Measurements from ENCODE around the gene HECTD4. TPM values are rescaled to one million over a fixed set of nuclear protein-coding genes. Genes with fewer than 3 reads are reported as not detected.

Gene HECTD4
- total RNA-seq, 1 donor = 29.0 TPM

- Histone ChIP-seq H4K20me1 (ENCODE audit: insufficient read depth, low read length) (no peaks in the 10 kb centered on the region), H3K4me3 (ENCODE audit: insufficient read depth, low read length) (no peak overlapping the region), H2AFZ (ENCODE audit: low read length) (no peak overlapping the region), H3K27me3 (ENCODE audit: insufficient read depth, low read length) (no peaks in the 10 kb centered on the region), H3K27ac (ENCODE audit: low read depth, low read length) (no peak overlapping the region), H3K36me3 (ENCODE audit: insufficient read depth, low read length) (no peaks in the 10 kb centered on the region), H3K4me1 (ENCODE audit: insufficient read depth, low read length) (peaks cover 9% of the 10 kb centered on the region), H3K4me2 (ENCODE audit: insufficient read depth, low read length) (no peak overlapping the region), H3K79me2 (ENCODE audit: insufficient read depth, low read length) (no peaks in the 10 kb centered on the region), H3K9me3 (ENCODE audit: low read depth, low read length) (no peaks in the 10 kb centered on the region)
- DNase-seq (ENCODE audit: insufficient read length, low spot score, missing footprints) = no peak
- TF ChIP-seq CTCF (IDR thresholded peaks at IDR 0.05; ENCODE audit: extremely low read depth, low read depth, low read length) = no peak
Observed at GRCh38 chr12:112389228-112389627, 7.0 kb upstream of the HECTD4 start.

GRCh38 chr12:112386726-112387125 is 4.5 kb upstream of the HECTD4 start:
- Histone ChIP-seq H3K79me2 (ENCODE audit: insufficient read depth, low read length) (peaks cover 3% of the 10 kb centered on the region), H4K20me1 (ENCODE audit: insufficient read depth, low read length) (no peaks in the 10 kb centered on the region), H3K4me2 (ENCODE audit: insufficient read depth, low read length) (peak overlapping the region; percentile 78), H3K27me3 (ENCODE audit: insufficient read depth, low read length) (no peaks in the 10 kb centered on the region), H3K4me1 (ENCODE audit: insufficient read depth, low read length) (peaks cover 12% of the 10 kb centered on the region), H3K36me3 (ENCODE audit: insufficient read depth, low read length) (no peaks in the 10 kb centered on the region), H3K27ac (ENCODE audit: low read depth, low read length) (peak overlapping the region; percentile 65), H3K9me3 (ENCODE audit: low read depth, low read length) (no peaks in the 10 kb centered on the region), H2AFZ (ENCODE audit: low read length) (peak overlapping the region; percentile 86), H3K4me3 (ENCODE audit: insufficient read depth, low read length) (no peak overlapping the region)
- peak; percentile 76 for DNase-seq (ENCODE audit: insufficient read length, low spot score, missing footprints)
- no peak for TF ChIP-seq CTCF (IDR thresholded peaks at IDR 0.05; ENCODE audit: extremely low read depth, low read depth, low read length)

- Histone ChIP-seq H3K27ac (ENCODE audit: low read depth, low read length) (peak overlapping the region; percentile 41), H3K27me3 (ENCODE audit: insufficient read depth, low read length) (no peaks in the 10 kb centered on the region), H3K9me3 (ENCODE audit: low read depth, low read length) (no peaks in the 10 kb centered on the region), H3K36me3 (ENCODE audit: insufficient read depth, low read length) (no peaks in the 10 kb centered on the region), H3K79me2 (ENCODE audit: insufficient read depth, low read length) (peaks cover 37% of the 10 kb centered on the region), H4K20me1 (ENCODE audit: insufficient read depth, low read length) (peaks cover 9% of the 10 kb centered on the region), H3K4me3 (ENCODE audit: insufficient read depth, low read length) (peak overlapping the region; percentile 90), H3K4me1 (ENCODE audit: insufficient read depth, low read length) (peaks cover 20% of the 10 kb centered on the region), H2AFZ (ENCODE audit: low read length) (peak overlapping the region; percentile 98), H3K4me2 (ENCODE audit: insufficient read depth, low read length) (peak overlapping the region; percentile 85)
- no peak for TF ChIP-seq CTCF (IDR thresholded peaks at IDR 0.05; ENCODE audit: extremely low read depth, low read depth, low read length)
- no peak for DNase-seq (ENCODE audit: insufficient read length, low spot score, missing footprints)
Observed at GRCh38 chr12:112382866-112383265, 635 bp upstream of the HECTD4 start.

GRCh38 chr12:112381406-112381882 is 787 bp downstream of the HECTD4 start:
- no peaks in the 10 kb centered on the region for H3K27me3 ChIP-seq (ENCODE audit: insufficient read depth, low read length)
- H3K4me1 ChIP-seq (ENCODE audit: insufficient read depth, low read length) = peaks cover 12% of the 10 kb centered on the region
- peaks cover 16% of the 10 kb centered on the region for H4K20me1 ChIP-seq (ENCODE audit: insufficient read depth, low read length)
- TF ChIP-seq CTCF (IDR thresholded peaks at IDR 0.05; ENCODE audit: extremely low read depth, low read depth, low read length) = no peak
- H3K79me2 ChIP-seq (ENCODE audit: insufficient read depth, low read length) = peaks cover 51% of the 10 kb centered on the region
- H3K27ac ChIP-seq (ENCODE audit: low read depth, low read length) = peak overlapping the region; percentile 58
- H3K4me3 ChIP-seq (ENCODE audit: insufficient read depth, low read length) = peak overlapping the region; percentile 90
- no peaks in the 10 kb centered on the region for H3K36me3 ChIP-seq (ENCODE audit: insufficient read depth, low read length)
- peak overlapping the region; percentile 81 for H2AFZ ChIP-seq (ENCODE audit: low read length)
- peak; percentile 87 for DNase-seq (ENCODE audit: insufficient read length, low spot score, missing footprints)
- no peaks in the 10 kb centered on the region for H3K9me3 ChIP-seq (ENCODE audit: low read depth, low read length)
- H3K4me2 ChIP-seq (ENCODE audit: insufficient read depth, low read length) = peak overlapping the region; percentile 95
